ENCODE measurements around the gene INTS2. TPM values are rescaled to one million over a fixed set of nuclear protein-coding genes. Genes with fewer than 3 reads are reported as not detected.

INTS2 gene
- total RNA-seq, 1 experiment from 2014 or later = 26.3 TPM

- no peaks in the 10 kb centered on the region for H3K27me3 ChIP-seq (replicated peaks; ENCODE audit: insufficient read depth, low read depth, low read length, poor library complexity)
- BruUV-seq (replicated peaks) = no TSS peak
- no peak overlapping the region for H3K4me3 ChIP-seq (ENCODE audit: low read depth, low read length, poor library complexity, severe bottlenecking)
- intact Hi-C loops (cut with micrococcal nuclease; ENCODE audit: unreplicated experiment) = no loop called here
- no peak overlapping the region for H3K27ac ChIP-seq (ENCODE audit: low read depth, low read length, poor library complexity, severe bottlenecking)
- peak; percentile 52 for DNase-seq (ENCODE audit: low spot score)
- ChIA-PET POLR2A (ENCODE audit: low non-redundant PET) (interaction anchor here (0.6 kb wide), 2 partner anchors 288 to 317 kb away, joined by 6 to 10 read pairs; no protein-coding TSS in a partner anchor), CTCF (interaction anchor here (0.6 kb wide), 1 partner anchor 894 kb away, joined by 3 read pairs; no protein-coding TSS in a partner anchor)
- TF ChIP-seq CTCF (conservative IDR thresholded peaks at IDR 0.05; ENCODE audit: low read depth, low read length) (no peak), EZH2 (IDR thresholded peaks at IDR 0.05; ENCODE audit: borderline replicate concordance, low read depth, low read length, poor library complexity, severe bottlenecking) (no peak)
- H3K4me1 ChIP-seq (ENCODE audit: insufficient read depth, low read length, poor library complexity, severe bottlenecking) = no peaks in the 10 kb centered on the region
- H3K36me3 ChIP-seq (ENCODE audit: insufficient read depth, low read length, poor library complexity, severe bottlenecking) = peaks cover 9% of the 10 kb centered on the region
- no peaks in the 10 kb centered on the region for H3K9me3 ChIP-seq (ENCODE audit: low read depth, low read length, poor library complexity, severe bottlenecking)
Measured at GRCh38 chr17:61833536-61834193, 94.1 kb downstream of the INTS2 start.

GRCh38 chr17:61832463-61832862 is 95.3 kb downstream of the INTS2 start:
- CTCF ChIA-PET = no interaction called here
- no peak overlapping the region for H3K4me3 ChIP-seq (ENCODE audit: low read depth, low read length, poor library complexity, severe bottlenecking)
- no TSS peak for BruUV-seq (replicated peaks)
- H3K9me3 ChIP-seq (ENCODE audit: low read depth, low read length, poor library complexity, severe bottlenecking) = no peaks in the 10 kb centered on the region
- intact Hi-C loops (cut with micrococcal nuclease; ENCODE audit: unreplicated experiment) = no loop called here
- H3K27ac ChIP-seq (ENCODE audit: low read depth, low read length, poor library complexity, severe bottlenecking) = no peak overlapping the region
- no peak for DNase-seq (ENCODE audit: low spot score)
- TF ChIP-seq CTCF (conservative IDR thresholded peaks at IDR 0.05; ENCODE audit: low read depth, low read length) (no peak), EZH2 (IDR thresholded peaks at IDR 0.05; ENCODE audit: borderline replicate concordance, low read depth, low read length, poor library complexity, severe bottlenecking) (no peak)
- no peaks in the 10 kb centered on the region for H3K27me3 ChIP-seq (replicated peaks; ENCODE audit: insufficient read depth, low read depth, low read length, poor library complexity)
- POLR2A ChIA-PET (ENCODE audit: low non-redundant PET) = no interaction called here
- no peaks in the 10 kb centered on the region for H3K4me1 ChIP-seq (ENCODE audit: insufficient read depth, low read length, poor library complexity, severe bottlenecking)
- peaks cover 13% of the 10 kb centered on the region for H3K36me3 ChIP-seq (ENCODE audit: insufficient read depth, low read length, poor library complexity, severe bottlenecking)

GRCh38 chr17:61831099-61831498 is 96.7 kb downstream of the INTS2 start:
- Histone ChIP-seq H3K9me3 (ENCODE audit: low read depth, low read length, poor library complexity, severe bottlenecking) (no peaks in the 10 kb centered on the region), H3K27ac (ENCODE audit: low read depth, low read length, poor library complexity, severe bottlenecking) (no peak overlapping the region), H3K4me1 (ENCODE audit: insufficient read depth, low read length, poor library complexity, severe bottlenecking) (no peaks in the 10 kb centered on the region), H3K36me3 (ENCODE audit: insufficient read depth, low read length, poor library complexity, severe bottlenecking) (peaks cover 4% of the 10 kb centered on the region), H3K4me3 (ENCODE audit: low read depth, low read length, poor library complexity, severe bottlenecking) (no peak overlapping the region), H3K27me3 (replicated peaks; ENCODE audit: insufficient read depth, low read depth, low read length, poor library complexity) (no peaks in the 10 kb centered on the region)
- no TSS peak for BruUV-seq (replicated peaks)
- no peak for TF ChIP-seq CTCF (conservative IDR thresholded peaks at IDR 0.05; ENCODE audit: low read depth, low read length)
- TF ChIP-seq EZH2 (IDR thresholded peaks at IDR 0.05; ENCODE audit: borderline replicate concordance, low read depth, low read length, poor library complexity, severe bottlenecking) = no peak
- ChIA-PET CTCF (no interaction called here), POLR2A (ENCODE audit: low non-redundant PET) (no interaction called here)
- intact Hi-C loops (cut with micrococcal nuclease; ENCODE audit: unreplicated experiment) = no loop called here
- DNase-seq (ENCODE audit: low spot score) = no peak
